HL-60/S4 treated with retinoic acid at 250 ng/mL for 4 days and 3 days (cell line): Measurements from ENCODE around the gene SLC17A3.

Experiments
- in situ Hi-C: fragments of 300-500 bp; cut with MboI; formaldehyde crosslinking; loops from 2 replicates; pipeline ENCODE4 v1.7.0; 2022; ENCODE audit warnings: low sequenced_read_pairs

Gene SLC17A3

GRCh38 chr6:25892877-25893276 lies 18.8 kb upstream of the SLC17A3 start:
- in situ Hi-C loops: no loop called here

- in situ Hi-C loops: no loop called here
Measured at GRCh38 chr6:25889877-25890853, 16.1 kb upstream of the SLC17A3 start.

GRCh38 chr6:25888626-25889025 lies 14.6 kb upstream of the SLC17A3 start:
- in situ Hi-C loops: no loop called here

DNA sequence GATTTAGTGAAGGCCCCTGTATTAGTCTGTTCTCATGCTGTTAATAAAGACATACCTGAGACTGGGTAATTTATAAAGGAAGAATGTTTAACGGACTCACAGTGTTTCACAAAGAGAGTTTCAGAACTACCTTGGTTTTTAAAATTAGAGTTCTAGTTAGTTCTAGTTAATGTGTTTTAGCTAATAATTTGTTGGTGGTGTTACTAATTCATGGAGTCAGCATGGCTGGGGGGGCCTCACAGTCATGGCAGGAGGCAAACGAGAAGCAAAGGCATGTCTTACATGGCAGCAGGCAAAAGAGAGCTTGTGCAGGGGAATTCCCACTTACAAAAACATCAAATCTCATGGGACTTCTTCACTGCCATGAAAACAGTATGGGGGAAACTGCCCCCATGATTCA lies 12.0 kb upstream of the SLC17A3 start:
- in situ Hi-C loops: no loop called here

DNA sequence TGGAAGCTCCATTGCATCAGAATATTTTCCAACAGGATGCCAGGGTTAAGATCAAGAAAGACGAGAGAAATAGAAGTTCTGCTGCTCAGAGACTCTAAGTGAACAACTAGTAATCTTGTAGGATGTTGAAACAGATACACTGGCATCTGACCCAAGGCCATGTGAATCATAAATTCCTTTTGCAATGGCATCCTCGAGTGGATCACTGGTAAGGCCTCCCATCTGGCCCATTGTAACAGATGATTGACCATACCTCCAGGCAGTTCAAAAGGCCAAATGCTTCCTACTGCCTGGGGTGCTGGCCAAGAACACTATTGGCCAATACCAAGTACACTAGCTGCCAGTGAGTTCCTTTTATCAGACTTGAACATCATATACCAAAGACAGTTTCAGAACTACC lies 9.9 kb upstream of the SLC17A3 start:
- in situ Hi-C loops: no loop called here

GRCh38 chr6:25883536-25883935 lies 9.5 kb upstream of the SLC17A3 start:
- in situ Hi-C loops: no loop called here

- in situ Hi-C loops: no loop called here
Measured at GRCh38 chr6:25882051-25882496, 8.0 kb upstream of the SLC17A3 start.

- in situ Hi-C loops: no loop called here
Measured at GRCh38 chr6:25880601-25881000, 6.6 kb upstream of the SLC17A3 start.

GRCh38 chr6:25878721-25879322 lies 4.8 kb upstream of the SLC17A3 start:
- in situ Hi-C loops: no loop called here

GRCh38 chr6:25875926-25876602 lies 2.0 kb upstream of the SLC17A3 start:
- in situ Hi-C loops: no loop called here

DNA sequence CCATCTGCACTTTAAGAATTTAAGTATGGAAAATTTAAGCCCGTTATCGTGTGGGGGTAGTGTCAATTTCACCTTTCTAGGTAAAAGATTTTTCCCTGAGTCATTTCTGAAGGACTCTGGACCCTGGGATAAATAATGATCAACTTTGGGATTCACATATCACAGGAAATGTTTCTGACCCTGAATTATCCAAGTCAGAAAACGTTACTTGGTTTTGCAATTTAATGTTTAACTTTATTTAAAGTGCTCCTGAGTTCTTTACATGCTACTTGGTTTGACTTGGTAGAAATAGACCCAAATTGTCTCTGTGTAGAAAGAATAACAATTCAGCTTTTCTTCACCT lies 1.5 kb upstream of the SLC17A3 start:
- in situ Hi-C loops: no loop called here

GRCh38 chr6:25874822-25875562 lies 949 bp upstream of the SLC17A3 start:
- in situ Hi-C loops: no loop called here

DNA sequence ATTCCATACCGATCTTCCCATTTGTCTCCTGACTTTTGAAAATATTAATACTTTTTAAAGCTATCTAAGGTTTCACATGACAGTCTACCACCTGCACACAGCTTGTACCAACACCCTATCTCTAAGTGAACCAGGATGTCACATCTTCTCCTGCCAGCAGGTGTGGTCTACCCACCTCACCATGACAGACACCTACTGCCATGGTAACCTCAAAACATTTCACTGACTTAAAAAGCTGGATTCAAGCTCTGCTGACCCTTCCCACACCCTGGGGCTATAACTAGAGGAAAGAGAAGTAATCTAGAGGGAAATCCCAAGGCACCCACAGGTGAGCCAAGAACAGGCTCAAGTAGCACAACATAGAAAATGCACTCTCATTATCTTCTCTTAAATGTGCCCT lies 1.2 kb downstream of the SLC17A3 start:
- in situ Hi-C loops: no loop called here

GRCh38 chr6:25869840-25870239 lies 4.2 kb downstream of the SLC17A3 start:
- in situ Hi-C loops: no loop called here

DNA sequence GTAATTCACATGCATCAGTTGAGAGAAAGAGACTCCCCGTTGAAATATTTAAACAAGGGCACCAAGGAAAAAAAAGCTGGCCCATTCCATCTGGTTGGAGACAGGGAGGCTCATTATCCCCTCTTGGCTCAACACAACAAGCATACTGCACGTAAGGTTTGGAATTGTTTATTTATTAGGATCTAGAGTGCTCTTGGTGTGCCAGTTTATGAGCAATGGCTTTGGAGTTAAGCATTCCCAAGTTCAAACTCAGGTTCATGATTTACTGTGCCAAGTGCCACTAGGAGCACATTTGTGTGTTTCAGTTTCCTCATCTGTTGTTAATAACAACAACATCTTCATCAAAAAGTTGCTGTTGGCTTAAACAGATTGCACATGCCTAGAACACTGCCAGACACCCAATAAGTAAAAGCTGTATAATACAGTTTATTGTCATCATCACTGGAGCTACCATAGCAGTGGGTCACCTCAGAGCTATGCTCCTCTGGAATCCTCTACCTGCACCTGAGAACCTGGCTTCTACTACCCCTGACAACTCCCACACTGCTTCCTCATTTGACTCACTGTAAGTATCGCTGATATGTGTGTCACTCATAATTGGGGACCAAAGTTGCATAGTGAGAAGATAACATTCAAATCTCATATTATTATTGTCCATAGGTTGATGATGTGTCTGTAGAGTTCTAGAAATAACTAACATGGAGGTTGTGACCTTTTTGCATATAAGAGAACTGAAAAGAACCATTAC lies 5.4 kb downstream of the SLC17A3 start:
- in situ Hi-C loops: no loop called here

DNA sequence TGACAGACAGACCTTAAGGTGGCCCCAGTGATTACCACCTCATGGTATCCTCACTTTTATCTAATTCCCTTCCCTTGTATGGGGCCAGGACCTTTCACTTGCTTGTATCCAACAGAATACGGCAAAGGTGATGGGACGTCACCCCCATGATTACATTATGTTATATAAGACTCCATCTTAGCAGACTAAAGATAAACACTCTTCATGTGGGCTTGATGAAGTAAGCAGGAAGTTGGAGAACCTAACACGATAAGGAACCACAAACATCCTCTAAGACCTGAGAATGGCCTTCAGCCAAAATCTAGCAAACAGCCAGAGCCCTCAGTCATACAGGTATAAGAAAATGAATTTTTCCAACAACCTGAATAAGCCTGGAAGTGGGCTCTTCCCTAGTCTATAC lies 8.0 kb downstream of the SLC17A3 start:
- in situ Hi-C loops: no loop called here

- in situ Hi-C loops: no loop called here
Measured at GRCh38 chr6:25863360-25863759, 10.7 kb downstream of the SLC17A3 start.

DNA sequence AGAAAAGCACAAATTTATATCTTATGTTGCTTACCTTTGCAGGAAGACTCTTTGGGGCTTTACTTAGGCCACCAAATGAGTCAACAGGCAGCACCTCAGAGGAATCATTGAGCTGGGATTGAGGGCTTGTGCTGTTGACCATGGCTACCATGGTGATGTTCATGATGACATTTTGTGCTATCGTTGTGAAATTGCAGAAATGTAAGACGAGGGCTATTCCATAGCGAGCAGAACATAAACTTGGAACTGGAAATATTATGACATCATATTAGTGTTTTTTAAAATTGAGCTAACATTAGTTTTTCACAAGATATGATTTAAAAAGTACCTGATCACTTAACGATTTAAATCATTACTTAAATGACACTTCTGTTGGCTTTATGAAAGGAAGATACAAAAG lies 11.8 kb downstream of the SLC17A3 start:
- in situ Hi-C loops: no loop called here

GRCh38 chr6:25852756-25853155 lies 21.3 kb downstream of the SLC17A3 start:
- in situ Hi-C loops: no loop called here

DNA sequence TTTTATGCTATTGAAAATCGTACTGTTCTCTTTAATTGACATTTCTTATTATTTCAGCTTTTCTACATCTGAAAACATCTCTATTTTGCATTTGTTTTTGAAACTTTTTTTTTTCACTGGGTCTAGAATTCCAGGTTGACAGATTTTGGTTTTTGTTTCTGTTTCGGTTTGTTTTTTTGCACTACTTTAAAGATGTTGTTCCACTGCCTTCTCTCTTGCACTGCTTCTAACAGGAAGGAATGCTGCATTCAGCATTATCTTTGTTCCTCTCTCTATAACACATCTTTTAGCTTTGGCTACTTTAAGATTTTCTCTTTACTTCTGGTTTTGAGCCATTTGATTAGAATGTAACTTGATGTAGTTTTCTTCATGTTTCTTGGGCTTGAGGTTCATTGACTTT lies 22.1 kb downstream of the SLC17A3 start:
- in situ Hi-C loops: no loop called here
